ENCODE measurements around the gene CSPG5. TPM values are rescaled to one million over a fixed set of nuclear protein-coding genes. Genes with fewer than 3 reads are reported as not detected.

CSPG5 gene
- total RNA-seq, 1 experiment from 2014 or later = 5.7 TPM

DNA sequence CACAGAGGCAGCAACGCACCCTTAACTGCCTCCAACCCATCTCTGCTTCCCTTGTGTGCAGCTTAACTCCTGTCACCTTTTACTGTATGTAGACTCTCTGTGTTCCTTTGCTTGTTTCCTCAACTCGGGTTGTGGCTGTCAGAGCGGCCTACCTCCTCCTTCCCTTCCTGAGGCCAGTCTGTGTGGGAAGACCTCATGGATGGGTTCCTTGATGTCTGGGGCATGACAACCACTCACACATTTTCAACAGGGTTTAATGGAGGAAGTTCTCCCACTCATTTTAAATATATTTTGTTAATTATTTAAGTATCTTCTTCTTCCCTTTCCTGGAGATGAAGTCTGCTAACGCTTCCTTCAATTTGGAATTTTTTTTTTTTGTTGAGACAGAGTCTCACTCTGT is 1.8 kb upstream of the CSPG5 start:
- H4K20me1 ChIP-seq (ENCODE audit: control insufficient read depth, insufficient read depth, insufficient read length) = no peaks in the 10 kb centered on the region
- Mint-ChIP-seq H3K4me1 (peaks cover 12 to 16% of the 10 kb centered on the region in 2 experiments), H3K36me3 (ENCODE audit: insufficient read depth in 1 of 3, low read depth in 3 of 3) (peaks cover 5 to 12% (median 6%) of the 10 kb centered on the region in 3 experiments; a peak in 6 of 7 replicates), H3K9me3 (no peaks in the 10 kb centered on the region; a peak in 1 of 5 replicates), H3K27me3 (ENCODE audit: low read depth) (peaks cover 59% of the 10 kb centered on the region), H3K4me3 (no peak overlapping the region), H3K27ac (no peak overlapping the region)
- H3K18ac ChIP-seq (ENCODE audit: insufficient read length, low read depth, low read length) = no peak overlapping the region
- H2BK15ac ChIP-seq (ENCODE audit: low read depth, low read length) = no peak overlapping the region
- no peaks in the 10 kb centered on the region for H3K9me3 ChIP-seq (ENCODE audit: control insufficient read depth, low read depth, low read length)
- no peak overlapping the region for H3K14ac ChIP-seq (ENCODE audit: insufficient read depth, low read length)
- TF ChIP-seq, protein P1, sequence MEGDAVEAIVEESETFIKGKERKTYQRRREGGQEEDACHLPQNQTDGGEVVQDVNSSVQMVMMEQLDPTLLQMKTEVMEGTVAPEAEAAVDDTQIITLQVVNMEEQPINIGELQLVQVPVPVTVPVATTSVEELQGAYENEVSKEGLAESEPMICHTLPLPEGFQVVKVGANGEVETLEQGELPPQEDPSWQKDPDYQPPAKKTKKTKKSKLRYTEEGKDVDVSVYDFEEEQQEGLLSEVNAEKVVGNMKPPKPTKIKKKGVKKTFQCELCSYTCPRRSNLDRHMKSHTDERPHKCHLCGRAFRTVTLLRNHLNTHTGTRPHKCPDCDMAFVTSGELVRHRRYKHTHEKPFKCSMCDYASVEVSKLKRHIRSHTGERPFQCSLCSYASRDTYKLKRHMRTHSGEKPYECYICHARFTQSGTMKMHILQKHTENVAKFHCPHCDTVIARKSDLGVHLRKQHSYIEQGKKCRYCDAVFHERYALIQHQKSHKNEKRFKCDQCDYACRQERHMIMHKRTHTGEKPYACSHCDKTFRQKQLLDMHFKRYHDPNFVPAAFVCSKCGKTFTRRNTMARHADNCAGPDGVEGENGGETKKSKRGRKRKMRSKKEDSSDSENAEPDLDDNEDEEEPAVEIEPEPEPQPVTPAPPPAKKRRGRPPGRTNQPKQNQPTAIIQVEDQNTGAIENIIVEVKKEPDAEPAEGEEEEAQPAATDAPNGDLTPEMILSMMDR (conservative IDR thresholded peaks at IDR 0.05) = no peak
- no peak overlapping the region for H2BK12ac ChIP-seq (ENCODE audit: insufficient read length, low read depth, low read length)
- no CpG with 5 or more reads among the region's 4 CpGs for WGBS (ENCODE audit: extremely low coverage, insufficient read length, low lambda C conversion rate)
- no peak overlapping the region for H2BK120ac ChIP-seq (ENCODE audit: low read depth, low read length, poor library complexity, severe bottlenecking)
- no peak overlapping the region for H3K9ac ChIP-seq (ENCODE audit: extremely low read depth, insufficient read length, low read length)
- no peak overlapping the region for H2BK5ac ChIP-seq (ENCODE audit: insufficient read length, low read length)
- no peak overlapping the region for H3K4me2 ChIP-seq (ENCODE audit: insufficient read depth, insufficient read length, low read length)
- no peaks in the 10 kb centered on the region for H3K79me2 ChIP-seq (ENCODE audit: insufficient read depth, low read length)
- no peaks in the 10 kb centered on the region for H3K79me1 ChIP-seq (ENCODE audit: insufficient read depth, low read depth, low read length, poor library complexity, severe bottlenecking)
- peaks cover 13% of the 10 kb centered on the region; the same call in 1 of the 2 replicates for H3K27me3 ChIP-seq (ENCODE audit: insufficient read depth, low read length)
- H3K23me2 ChIP-seq (ENCODE audit: insufficient read length, low read depth, low read length, poor library complexity, severe bottlenecking) = peaks cover 11% of the 10 kb centered on the region
- no peak for DNase-seq
- no peak overlapping the region for H2BK20ac ChIP-seq (ENCODE audit: low read depth, low read length, poor library complexity, severe bottlenecking)
- no peak overlapping the region for H3K23ac ChIP-seq (ENCODE audit: insufficient read length, low read depth, low read length)
- no peak overlapping the region for H3K27ac ChIP-seq (ENCODE audit: insufficient read length, low read depth, low read length)
- H4K5ac ChIP-seq (ENCODE audit: insufficient read length, low read depth, low read length) = no peak overlapping the region
- H4K91ac ChIP-seq (ENCODE audit: insufficient read length, low read depth, low read length) = no peak overlapping the region
- no peak overlapping the region for H3K4ac ChIP-seq (ENCODE audit: low read depth, low read length)
- no peak overlapping the region for H2AK5ac ChIP-seq (ENCODE audit: insufficient read length, low read length)
- H3K4me1 ChIP-seq (ENCODE audit: insufficient read depth, low read length) = no peaks in the 10 kb centered on the region
- no peak overlapping the region for H3T11ph ChIP-seq (ENCODE audit: low read length)
- no peak overlapping the region for H2AFZ ChIP-seq (ENCODE audit: low read length)
- no peak overlapping the region for H3K56ac ChIP-seq (ENCODE audit: insufficient read length, low read depth, low read length)
- no peak overlapping the region for H4K8ac ChIP-seq (replicated peaks; ENCODE audit: insufficient read length, low read depth, low read length)
